Measurements from ENCODE around the gene ITGAL.

DNA sequence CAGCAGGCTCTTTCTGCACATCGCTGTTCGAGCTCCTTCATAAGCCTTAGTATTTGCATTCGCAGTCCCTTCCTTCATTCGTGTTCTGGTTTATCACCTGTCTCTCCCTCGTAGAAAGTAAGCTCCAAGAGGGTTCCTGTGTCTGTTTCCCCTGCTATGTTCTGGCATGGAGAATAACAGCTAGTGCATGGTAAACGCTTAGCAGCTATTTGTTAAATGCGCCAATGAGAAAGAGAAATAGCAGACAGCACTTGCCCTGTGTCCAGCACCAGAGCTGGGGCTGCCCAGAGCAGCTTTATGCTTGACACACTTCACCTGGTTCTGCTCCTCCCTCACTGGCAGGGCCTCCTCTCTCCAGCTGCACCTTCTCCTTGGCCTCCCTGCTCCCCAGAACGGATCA, 93.4 kb downstream of the ITGAL start:
- TF ChIP-seq POLR2AphosphoS5 (IDR thresholded peaks at IDR 0.05; ENCODE audit: low read depth, low read length) (no peak), POLR2A (IDR thresholded peaks at IDR 0.05; ENCODE audit: low read depth, low read length) (no peak)
